DMS53 treated with DMSO at 0.1 percent for 48 hours (cell line): ENCODE measurements around the gene MICU2.

Experiments
- DNase-seq: peaks from one replicate; lab custom pipeline; 2025; ENCODE audit not compliant: unreplicated experiment; lab: John Stamatoyannopoulos, UW

The MICU2 gene

DNA sequence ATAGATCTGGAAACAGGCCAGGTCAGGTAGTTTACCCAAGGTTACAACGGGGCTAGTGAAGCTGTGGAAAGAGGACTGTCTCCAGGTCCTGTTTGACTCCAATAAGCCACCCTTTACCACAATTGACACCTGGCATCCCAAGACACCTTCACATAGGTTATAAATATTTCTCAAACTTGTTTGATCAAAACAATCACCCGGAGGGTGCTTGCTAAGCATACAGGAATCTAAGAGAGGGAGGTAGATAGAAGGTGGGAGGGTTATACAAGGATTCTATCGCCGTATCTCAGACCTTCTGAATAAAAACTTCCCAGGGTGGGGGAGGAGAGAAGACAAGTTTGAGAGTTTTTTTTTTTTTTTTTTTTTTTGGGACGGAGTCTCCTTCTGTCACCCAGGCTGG lies 55.4 kb downstream of the MICU2 start:
- no peak for DNase-seq

- no peak for DNase-seq
Observed at GRCh38 chr13:21546372-21546771, 57.6 kb downstream of the MICU2 start.

DNA sequence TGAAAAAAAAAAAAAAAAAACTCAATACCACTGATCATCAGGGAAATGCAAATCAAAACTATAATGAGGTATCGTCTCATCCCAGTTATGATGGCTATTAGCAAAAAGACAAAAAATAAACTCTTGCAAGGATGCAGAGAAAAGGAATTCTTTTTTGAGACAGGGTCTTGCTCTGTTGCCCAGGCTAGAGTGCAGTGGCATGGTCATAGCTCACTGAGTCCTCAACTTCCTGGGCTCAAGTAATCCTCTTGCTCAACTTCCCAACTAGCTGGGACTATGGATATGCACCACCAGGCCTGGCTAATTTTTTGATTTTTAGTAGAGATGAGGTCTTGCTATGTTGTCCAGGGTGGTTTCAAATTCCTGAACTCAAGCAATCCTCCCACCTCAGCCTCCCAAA lies 59.5 kb downstream of the MICU2 start:
- DNase-seq = no peak

GRCh38 chr13:21542563-21542962 lies 61.4 kb downstream of the MICU2 start:
- peak; percentile 51 for DNase-seq

- DNase-seq = peak; percentile 80
Observed at GRCh38 chr13:21541980-21542379, 62.0 kb downstream of the MICU2 start.

- peak; percentile 57 for DNase-seq
Observed at GRCh38 chr13:21541271-21541670, 62.7 kb downstream of the MICU2 start.

- DNase-seq = no peak
Observed at GRCh38 chr13:21539687-21540086, 64.3 kb downstream of the MICU2 start.

- DNase-seq = no peak
Observed at GRCh38 chr13:21538753-21539152, 65.2 kb downstream of the MICU2 start.

DNA sequence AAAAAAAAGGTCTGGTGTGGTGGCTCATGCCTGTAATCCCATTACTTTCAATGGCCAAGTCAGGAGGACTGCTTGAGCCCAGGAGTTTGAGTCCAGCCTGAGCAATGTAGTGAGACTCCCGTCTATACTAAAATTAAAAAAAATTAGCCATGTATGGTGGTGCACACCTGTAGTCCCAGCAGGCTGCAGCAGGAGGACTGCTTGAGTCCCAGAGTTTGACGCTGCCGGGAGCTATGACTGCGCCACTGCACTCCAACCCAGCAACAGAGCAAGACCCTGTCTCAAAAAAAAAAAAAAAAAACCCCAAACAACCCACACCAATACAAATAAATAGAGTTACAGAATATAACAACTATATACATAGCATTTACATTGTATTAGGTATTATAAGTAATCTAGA lies 65.7 kb downstream of the MICU2 start:
- no peak for DNase-seq

GRCh38 chr13:21537105-21537504 lies 66.9 kb downstream of the MICU2 start:
- DNase-seq = no peak

- no peak for DNase-seq
Observed at GRCh38 chr13:21534760-21535159, 69.2 kb downstream of the MICU2 start.

- no peak for DNase-seq
Observed at GRCh38 chr13:21531455-21531854, 72.5 kb downstream of the MICU2 start.

- no peak for DNase-seq
Observed at GRCh38 chr13:21530656-21531055, 73.3 kb downstream of the MICU2 start.

DNA sequence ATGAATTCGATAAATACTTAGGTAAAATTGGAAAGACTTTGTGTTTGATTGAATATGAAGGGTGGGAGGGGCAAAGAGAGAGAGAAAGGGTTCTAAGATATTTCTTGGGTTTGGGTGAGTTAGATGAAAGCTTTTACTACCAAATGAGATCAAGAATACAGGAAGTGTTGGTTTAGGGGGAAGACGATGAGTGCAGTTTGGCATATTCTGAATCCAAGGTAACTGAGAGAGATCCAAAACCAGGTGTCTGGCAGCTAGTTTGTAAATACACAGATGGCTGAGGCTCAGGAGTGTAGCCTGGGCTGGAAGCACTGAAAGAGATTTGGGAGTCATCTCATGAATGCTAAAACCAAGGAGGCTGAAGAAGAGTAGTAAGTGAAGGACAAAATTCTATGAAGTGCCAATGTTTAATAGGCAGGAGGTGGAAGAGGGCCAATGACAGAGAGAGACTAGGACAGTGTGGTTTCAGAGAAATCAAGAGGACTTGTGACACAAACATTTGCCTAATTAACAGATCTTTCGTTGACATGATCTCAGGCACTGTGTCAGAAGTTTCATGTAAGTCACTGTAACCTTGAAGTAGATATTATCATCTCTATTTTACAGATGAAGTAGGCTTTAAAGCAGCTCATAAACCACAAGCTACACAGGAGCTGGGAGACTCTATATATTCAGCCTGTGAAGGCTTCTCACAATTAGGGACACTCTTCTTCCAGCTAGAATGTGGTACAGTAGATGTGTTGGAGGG lies 74.7 kb downstream of the MICU2 start:
- DNase-seq = no peak

- no peak for DNase-seq
Observed at GRCh38 chr13:21528616-21529015, 75.4 kb downstream of the MICU2 start.

GRCh38 chr13:21526707-21527540 lies 77.0 kb downstream of the MICU2 start:
- peak; percentile 11 for DNase-seq

DNA sequence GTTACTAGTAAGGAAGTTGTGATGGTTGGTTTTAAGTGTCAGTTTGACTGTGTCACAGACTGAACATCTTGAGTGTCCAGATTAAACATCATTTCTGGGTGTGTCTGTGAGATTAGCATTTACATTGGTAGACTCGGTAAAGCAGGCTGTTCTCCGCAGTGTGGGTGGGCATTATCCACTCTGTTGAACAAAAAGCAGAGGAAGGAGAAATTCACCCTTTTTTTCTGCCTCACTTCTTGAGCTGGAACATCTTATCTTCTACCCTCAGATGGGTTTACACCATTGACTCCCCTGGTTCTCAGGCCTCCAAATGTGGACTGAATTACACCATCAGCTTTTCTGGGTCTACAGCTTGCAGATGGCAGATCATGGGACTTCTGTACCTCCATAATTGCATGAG lies 81.1 kb downstream of the MICU2 start:
- no peak for DNase-seq

DNA sequence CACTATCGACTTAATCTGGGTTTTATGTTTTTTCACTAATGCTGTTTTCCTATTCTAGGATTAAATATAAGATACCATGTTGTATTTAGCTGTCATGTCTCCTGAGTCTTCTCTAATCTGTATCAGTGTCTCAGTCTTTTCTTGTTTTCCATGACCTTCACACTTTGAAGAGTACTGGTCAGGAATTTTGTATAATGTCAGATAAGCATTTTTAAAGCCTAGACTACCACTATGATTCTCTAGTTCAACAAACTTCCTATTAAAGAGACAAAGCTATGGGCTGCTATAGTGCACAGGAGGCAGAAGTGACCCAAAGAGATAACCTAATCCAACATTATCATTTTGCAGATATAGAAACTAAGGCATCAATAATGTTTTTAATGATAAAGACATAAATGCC lies 81.8 kb downstream of the MICU2 start:
- no peak for DNase-seq

DNA sequence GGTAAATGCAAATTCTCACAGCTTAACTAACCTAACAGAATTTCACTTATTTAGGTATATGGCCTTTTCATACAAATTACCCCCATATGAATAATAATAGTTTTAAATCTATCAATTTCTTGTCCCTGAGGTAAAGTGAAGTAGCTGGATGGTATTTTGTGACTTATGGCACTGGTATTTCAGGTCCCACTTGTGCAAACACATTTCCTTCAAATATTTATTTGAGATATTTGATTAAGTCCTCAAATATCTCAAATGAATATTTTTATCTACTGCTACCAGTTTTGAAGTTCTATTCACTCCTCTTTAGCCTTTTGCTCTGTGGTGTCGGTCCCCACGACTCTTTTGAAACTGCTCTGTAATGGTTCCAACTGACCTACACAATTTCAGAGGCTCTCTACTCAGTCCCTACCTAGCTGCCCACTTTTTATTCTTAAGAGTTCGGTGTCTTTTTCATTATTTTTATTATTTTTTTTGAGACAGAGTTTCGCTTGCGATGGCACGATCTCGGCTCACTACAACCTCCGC lies 85.3 kb downstream of the MICU2 start:
- DNase-seq = no peak

DNA sequence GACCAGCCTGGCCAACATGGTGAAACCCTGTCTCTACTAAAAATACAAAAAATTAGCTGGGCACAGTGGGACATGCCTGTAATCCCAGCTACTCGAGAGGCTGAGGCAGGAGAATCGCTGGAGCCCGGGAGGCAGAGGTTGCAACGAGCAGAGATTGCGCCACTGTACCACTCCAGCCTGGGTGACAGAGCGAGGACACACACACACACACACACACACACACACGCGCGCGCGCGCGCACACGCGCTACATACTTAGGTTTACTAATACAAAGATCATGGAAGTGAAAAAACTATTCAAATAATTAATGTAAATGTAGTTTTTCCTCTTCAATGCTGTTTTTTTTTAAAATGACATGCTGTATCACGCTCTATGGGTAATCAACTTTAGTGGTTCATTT lies 86.4 kb downstream of the MICU2 start:
- DNase-seq = no peak

DNA sequence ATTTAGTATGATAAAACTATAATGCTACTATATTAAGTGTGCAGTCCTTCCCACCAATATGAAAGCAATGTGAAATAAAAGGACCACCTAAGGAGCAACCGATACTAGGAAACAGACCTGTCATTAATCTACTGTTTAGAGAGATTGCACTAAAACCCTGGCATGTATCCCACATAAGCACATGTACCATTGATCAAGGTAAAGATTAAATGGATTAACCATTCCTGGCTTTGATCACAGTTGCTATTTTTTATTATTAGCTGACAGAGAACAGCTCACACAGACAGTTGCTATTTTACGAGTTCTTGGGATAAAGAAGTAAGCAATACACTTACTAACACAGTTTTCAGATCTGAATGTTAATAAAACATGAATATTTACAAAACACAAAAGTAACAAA lies 87.2 kb downstream of the MICU2 start:
- no peak for DNase-seq

DNA sequence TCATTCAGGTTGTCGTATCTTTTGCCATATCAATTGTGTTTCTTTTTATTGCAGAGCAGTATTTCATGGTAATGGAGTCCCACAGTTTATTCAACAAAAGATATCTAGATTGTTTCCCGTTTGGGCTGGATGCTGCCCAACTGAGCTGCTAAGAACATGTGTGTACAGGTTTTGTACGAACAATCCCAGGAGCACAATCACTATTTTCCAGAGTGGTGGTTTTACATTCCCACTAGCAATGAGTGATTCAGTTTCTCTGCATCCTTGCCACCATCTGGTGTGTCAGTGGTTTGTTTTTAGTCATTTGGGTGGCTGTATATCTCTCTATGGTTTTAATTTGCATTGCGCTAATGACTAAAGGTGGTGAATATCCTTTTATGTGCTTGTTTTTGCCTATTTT lies 92.1 kb downstream of the MICU2 start:
- DNase-seq = no peak
